ENCODE data around the gene CAP1.

Gene CAP1

GRCh38 chr1:40059338-40059959 is 18.9 kb downstream of the CAP1 start:
- DNase-seq: no peak

- DNase-seq: no peak
Measured at GRCh38 chr1:40059960-40060750, 19.6 kb downstream of the CAP1 start.

- DNase-seq: no peak
Measured at GRCh38 chr1:40064797-40065499, 24.4 kb downstream of the CAP1 start.

GRCh38 chr1:40067023-40067422 is 26.5 kb downstream of the CAP1 start:
- DNase-seq: no peak

DNA sequence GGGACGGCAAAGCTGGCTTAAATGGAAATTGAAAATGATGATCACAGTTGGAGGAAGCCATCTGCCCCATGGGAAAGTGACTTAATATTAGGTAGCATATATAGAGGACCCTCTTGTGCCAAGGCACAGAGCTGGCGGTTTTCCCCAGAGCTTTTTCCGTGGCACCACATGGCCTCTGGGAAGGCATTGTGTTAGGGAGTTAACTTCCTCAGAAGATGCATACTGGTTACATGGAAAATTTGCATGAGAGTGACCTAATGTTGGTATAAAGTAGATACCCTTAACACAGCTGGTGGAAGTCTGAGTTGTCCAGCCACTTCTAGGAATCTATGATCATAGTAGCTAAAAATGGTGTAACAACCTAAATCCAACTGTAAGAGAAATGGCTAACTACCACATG is 27.3 kb downstream of the CAP1 start:
- no peak for DNase-seq

DNA sequence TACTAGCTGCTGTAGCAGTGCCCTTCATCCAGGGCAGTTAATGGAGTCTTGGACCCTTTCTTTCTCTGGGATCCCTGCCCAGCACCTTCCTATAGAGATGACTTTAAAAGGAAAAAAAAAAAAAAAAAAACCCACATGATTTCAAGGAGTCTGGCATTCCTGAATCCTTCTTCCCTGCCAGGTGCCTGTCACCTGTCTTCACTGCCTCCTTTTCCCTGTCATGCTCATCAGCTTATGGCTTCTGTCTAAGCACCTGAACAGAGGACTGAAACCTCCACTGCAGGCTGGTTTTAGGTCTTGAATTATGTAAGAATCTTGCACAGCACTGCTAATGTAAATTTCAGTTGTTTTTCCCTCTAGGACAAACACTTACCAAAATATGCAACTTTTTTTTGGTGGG is 31.6 kb downstream of the CAP1 start:
- DNase-seq: no peak

DNA sequence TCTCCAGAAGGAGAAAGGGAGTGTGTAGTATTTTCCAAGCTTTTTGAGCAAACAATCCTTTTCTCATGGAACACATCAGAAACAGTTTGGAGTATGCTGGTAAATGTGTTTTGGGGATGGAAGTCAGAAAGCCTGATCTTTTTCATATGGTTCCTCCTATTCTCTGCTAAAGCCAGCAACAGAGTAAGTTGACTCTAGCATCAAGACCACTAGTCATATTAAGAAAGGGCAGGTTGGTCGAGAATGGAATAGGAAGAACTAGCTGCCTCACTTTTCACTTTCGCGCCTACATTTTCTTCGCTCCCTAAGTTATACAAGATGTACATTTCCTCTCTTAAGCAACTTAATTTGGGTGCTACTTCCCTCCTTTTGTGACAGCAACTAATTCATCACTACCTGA is 32.5 kb downstream of the CAP1 start:
- no peak for DNase-seq

DNA sequence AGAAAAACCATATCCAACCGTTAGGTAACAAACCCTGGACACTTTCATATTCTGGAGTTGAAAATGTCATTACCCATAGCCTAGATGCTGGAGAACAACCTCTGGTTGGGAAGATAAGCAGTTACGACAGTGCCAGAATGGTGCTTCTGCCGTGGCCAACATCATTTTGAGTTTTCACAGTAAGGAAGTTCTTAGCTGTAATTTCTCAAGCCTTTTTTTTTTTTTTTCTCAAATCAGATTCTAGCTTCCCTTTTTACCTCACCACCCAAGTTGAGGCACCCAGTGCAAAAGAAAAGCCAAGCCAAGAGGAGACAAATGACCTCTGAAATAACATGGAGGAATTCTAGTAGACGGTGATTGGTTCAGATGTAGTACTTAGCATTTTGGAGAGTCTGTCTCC is 34.7 kb downstream of the CAP1 start:
- DNase-seq: no peak

- DNase-seq: no peak
Measured at GRCh38 chr1:40076895-40077312, 36.4 kb downstream of the CAP1 start.

- peak; percentile 46 for DNase-seq
Measured at GRCh38 chr1:40078512-40079333, 38.2 kb downstream of the CAP1 start.

DNA sequence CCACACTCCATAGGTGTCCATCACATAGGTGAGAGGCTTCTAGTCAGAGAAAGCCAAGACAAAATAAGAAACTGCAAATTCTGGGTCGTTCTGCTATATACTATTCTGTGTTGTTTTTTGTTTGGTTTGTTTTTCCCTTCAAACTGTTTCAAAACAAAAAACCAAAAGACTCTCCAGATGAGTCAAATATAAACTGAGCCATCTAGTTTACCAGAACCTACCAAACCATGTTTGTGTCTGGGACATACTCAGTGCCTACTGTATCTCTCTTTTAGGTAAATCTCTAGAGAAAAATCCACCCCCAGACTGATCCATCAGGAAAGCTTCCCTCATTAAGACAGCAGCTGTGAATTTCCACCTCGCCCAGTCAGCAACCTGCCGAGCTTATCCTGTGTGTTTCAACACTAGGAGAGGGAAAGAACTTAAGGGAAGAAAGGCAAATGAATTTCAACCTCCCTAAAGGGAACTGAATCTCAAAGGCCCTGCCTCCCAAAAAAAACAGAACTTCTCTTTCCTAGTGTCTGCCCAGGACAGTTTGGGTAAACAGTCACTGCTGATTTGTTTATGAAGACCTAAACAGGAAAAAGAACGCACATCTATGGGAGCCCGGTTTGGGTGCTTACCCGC is 39.4 kb downstream of the CAP1 start:
- no peak for DNase-seq

DNA sequence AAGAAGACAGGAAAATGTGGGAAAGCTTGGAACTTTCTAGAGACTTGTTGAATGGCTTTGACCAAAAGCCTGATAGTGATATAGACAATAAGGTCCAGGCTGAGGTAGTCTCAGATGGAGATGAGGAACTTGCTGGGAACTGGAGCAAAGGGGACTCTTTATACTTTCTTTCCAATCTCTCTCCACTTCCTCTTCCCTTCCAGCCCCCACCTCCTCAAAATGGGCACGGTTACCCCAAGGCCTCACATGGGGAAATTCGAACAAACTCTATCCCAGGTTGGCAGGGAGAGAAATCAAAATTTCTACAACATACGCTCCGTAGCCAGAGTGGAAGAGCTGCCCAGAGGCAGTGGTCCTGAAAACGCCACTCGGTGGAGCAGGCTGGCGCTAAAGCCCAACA is 41.3 kb downstream of the CAP1 start:
- DNase-seq: no peak

- peak; percentile 34 for DNase-seq
Measured at GRCh38 chr1:40084750-40085149, 44.2 kb downstream of the CAP1 start.

- DNase-seq: no peak
Measured at GRCh38 chr1:40090652-40091355, 50.3 kb downstream of the CAP1 start.

GRCh38 chr1:40092241-40092640 is 51.7 kb downstream of the CAP1 start:
- no peak for DNase-seq

GRCh38 chr1:40092706-40093639 is 52.4 kb downstream of the CAP1 start:
- no peak for DNase-seq

GRCh38 chr1:40094466-40095110 is 54.1 kb downstream of the CAP1 start:
- DNase-seq: no peak

GRCh38 chr1:40095806-40096205 is 55.3 kb downstream of the CAP1 start:
- no peak for DNase-seq

DNA sequence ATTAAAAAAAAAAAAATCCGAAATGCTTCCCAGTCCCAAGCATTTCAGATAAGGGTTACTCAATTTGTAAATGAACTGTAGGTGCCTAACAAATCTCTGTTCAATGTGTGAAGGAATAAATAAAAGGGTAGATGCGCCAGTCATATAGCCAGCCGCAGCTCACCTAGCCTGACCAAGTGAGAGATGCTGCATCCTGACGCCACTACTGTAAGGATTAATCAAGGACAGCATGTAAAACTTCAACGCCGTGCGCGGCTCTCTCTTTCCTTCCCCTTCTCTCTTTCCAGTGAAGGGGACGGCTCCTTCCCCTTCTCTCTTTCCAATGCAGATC is 56.1 kb downstream of the CAP1 start:
- no peak for DNase-seq

- peak; percentile 89 for DNase-seq
Measured at GRCh38 chr1:40096977-40097782, 56.7 kb downstream of the CAP1 start, which contains the start of gene PPT1. Gene PPT1 (minus strand): TSS chr1:40097252. CDS start chr1:40097238, 14 bp downstream.

Data from NCI-H345 (cell line).